ENCODE data around the gene FOLR3.

DNA sequence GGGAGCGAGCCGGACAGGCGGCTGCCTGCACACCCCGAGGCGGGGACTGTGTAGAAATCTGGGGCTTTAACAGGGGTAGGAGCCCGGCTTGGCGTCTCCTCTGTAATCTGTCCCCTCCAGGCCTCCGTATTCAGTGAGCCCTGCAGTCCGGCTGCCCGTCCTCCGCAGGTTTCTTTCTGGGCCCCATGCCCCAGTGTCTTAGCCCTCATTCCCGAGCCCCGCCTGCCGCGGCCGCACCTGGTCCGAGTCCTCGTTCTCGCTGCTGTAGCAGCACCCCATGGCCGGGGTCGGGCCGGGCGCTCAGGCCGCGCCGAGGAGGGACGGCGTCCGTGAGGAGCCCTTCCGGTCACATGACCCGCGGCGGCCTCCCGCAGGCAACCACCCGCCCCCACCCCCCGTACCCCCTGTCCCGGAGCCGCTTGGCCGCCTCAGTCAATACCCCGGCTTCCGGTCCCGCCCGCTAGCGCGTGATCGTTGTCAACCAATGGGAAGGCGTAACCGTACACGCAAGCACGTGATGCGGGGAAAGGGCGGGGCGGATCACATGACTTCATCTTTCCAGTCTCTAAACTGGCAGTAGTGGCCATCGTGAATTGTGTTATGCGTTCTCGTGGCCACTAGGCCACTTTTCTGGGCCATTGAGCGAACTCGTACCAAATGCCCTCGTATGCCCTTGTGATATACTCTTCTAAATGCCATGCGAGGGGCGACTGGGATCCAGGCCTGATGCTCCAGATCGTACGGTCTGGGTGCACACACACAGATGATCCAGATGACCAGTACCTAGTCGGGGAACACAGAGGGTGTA is 32.4 kb upstream of the FOLR3 start, which contains the start of gene LAMTOR1:
- TF ChIP-seq POLR2A (IDR thresholded peaks at IDR 0.05; ENCODE audit: low read length) (peak; percentile 75), GATA1 (IDR thresholded peaks at IDR 0.05; ENCODE audit: low read depth, low read length) (no peak)
